ENCODE results near the gene MEIS1.
"Not testable (repeated sequence)": the region's sequence is repeated elsewhere in the genome, so short reads cannot be mapped to it uniquely, and the experiment has no call there.

The MEIS1 gene

GRCh38 chr2:66434679-66435548 lies at the start of gene MEIS1:
Gene MEIS1, plus strand, starts transcription at chr2:66435125. Its CDS starts 732 bp downstream, at chr2:66435857.
- no peak for DNase-seq

DNA sequence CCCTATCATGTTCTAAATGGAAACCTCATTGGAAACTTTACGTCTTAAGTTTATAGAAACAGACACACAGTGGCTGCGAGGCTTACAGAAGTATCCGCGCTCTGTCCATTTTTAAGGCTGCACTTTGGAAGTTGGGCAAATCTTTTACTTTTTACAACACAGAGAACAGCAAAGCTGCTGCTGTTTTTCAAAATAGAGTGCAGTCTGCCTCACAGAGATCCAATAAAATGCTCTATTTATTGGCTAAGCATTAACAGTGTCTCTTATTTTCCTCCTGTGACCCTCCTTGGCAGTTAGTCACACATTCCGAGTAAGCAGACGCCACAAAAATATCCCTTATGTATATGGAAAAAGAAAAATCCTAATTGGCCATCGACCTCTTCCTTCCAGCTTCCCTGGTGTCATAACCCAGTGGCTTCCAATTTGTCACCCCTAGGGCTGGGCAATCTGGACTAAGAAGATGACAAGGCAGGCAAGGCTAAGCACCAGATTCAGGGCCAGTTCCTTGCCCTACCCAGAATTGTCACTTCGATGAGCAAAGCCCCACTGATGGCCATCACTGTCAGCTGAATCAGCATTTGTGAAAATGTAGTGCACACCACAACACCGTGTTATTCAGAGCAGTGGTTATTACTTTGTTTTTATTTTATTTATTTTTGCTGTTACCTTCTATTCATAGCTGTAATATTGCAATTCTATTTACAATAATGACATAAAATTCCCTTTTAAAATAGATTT lies 47.7 kb upstream of the MEIS1 start:
- no peak for DNase-seq

GRCh38 chr2:66389651-66390131 lies 45.2 kb upstream of the MEIS1 start:
- no peak for DNase-seq

- DNase-seq, result no peak
Observed at GRCh38 chr2:66390152-66390551, 44.8 kb upstream of the MEIS1 start.

- DNase-seq, result no peak
Observed at GRCh38 chr2:66390811-66391210, 44.1 kb upstream of the MEIS1 start.

- DNase-seq, result not testable (repeated sequence)
Observed at GRCh38 chr2:66391240-66391639, 43.7 kb upstream of the MEIS1 start.

- no peak for DNase-seq
Observed at GRCh38 chr2:66405473-66405872, 29.5 kb upstream of the MEIS1 start.

GRCh38 chr2:66408905-66409304 lies 26.0 kb upstream of the MEIS1 start:
- no peak for DNase-seq

GRCh38 chr2:66412874-66413273 lies 22.1 kb upstream of the MEIS1 start:
- DNase-seq, result no peak

DNA sequence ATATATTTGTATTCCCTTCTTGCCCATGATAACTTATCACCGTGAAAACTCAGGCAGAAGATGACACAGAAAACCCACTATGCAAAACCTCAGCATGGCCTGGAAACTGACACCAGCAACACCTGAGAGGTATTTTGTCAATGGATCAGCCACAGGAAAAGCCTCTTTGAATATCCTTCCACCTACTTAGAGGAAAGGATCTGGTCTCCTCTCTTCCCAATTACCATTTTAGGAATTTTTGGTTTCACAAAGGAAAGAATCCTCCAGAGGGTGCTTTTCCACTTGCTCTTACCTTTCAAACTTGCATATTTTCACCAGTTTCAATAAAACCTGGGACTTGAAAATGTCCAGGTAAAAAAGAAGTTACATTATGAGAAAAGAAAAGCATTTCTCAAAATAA lies 20.0 kb upstream of the MEIS1 start:
- DNase-seq, result no peak

DNA sequence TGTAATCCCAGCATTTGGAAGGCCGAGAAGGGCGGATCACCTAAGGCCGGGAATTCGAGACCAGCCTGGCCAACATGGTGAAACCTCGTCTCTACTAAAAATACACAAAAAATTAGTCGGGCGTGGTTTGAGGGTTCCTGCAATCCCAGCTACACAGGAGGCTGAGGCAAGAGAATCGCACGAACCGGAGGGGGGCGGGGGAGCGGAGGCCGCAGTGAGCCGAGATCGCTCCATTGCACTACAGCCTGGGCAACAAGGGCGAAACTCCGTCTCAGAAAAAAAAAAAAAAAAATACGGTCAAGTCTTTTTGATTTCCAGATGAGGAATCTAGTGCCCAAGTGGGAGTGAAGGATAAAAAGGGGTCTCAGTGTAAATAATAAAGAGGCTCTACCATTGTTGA lies 16.5 kb upstream of the MEIS1 start:
- DNase-seq, result no peak

GRCh38 chr2:66421612-66422011 lies 13.3 kb upstream of the MEIS1 start:
- DNase-seq, result no peak

DNA sequence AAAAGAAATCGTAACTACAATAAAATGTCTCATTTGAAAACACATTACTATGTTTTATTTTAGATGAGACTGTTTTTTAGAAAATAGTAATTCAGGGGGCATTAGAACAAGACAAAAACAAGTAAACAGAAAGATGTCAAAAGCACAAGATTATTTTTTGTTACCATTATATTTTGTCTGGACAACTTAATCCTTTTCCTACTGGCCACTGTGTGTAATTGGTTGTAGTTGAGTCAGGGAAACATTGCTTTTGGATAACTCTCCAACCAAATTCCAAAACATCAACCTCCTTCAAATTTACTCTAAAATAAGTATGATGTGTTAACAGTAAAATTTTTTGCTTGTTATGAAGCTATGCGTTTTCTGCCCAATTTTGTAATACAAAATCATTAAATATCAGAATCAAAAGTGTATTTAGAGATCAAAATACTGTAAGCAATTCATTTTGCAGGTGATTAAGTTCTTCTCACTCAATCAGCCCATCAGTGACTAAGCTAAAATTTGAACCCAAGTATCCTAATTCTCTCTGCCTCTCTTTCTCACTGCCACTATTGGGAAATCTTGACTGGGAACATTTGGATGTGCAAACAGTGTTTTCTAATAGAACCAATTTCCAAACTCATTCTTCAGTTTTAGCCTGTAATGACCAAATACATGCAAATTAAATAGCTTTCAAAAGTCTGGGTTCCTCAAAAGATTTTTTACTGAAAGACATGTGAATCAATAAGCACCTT lies 11.4 kb upstream of the MEIS1 start:
- DNase-seq, result no peak

DNA sequence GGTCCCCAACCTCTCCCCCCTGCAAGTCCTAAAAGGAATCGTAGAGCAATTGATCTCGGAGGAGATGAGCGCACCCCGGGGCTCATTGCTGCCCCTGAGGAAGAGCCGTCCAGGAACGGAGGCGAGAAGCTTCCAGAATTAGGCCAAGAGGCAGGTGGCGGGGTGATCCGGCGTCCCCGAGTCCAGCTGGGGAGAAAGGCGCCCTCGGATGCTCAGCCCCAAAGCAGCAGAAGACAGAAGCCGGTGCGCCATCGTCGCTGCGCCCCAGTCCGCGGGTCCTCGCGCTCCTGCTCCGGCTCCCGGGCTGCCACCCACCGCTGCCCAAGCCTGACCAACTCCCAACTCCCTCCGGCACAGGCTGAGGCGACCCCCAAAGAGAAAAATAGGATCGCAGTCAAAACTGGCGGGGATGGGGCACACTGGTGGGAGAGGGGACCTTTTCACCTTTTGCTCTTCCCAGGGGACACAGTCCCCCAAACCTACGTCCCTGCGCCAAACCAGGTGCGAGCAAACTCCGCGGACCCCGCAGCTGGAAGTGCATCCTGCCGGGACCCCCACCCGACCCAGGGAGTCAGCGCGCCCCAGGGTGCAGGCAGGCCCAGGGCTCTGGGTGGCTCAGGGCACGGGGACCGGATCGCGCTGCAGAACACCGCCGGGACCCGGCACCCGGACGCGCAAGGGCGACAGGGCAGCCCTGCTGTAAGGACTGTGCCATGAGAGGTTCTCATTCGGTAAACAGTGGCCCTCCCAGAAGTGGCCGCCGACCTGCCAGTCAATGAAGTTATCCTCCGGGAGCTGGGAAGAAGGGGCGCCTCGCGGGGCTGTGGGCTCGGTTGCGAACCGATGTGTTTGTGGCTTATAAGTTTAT lies 8.4 kb upstream of the MEIS1 start:
- DNase-seq, result no peak

DNA sequence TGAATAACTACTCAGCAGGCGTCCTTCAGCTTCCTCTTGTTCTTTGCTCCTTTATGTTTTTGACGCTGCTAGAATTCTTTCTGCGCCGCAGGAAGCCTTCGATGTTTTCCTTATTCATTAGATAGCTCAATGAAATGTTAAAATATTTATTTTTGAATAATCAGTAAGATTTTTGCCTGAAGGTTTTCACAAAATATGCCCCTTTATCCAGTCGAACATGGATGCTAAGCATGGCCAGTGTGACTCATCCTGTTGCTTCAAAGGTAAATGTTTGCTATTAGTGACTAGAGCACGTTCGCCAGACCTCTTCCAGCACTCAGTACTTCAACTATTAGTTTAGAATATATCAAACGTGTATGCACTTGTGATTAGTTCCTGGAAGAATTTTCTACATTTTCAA lies 7.6 kb upstream of the MEIS1 start:
- no peak for DNase-seq

DNA sequence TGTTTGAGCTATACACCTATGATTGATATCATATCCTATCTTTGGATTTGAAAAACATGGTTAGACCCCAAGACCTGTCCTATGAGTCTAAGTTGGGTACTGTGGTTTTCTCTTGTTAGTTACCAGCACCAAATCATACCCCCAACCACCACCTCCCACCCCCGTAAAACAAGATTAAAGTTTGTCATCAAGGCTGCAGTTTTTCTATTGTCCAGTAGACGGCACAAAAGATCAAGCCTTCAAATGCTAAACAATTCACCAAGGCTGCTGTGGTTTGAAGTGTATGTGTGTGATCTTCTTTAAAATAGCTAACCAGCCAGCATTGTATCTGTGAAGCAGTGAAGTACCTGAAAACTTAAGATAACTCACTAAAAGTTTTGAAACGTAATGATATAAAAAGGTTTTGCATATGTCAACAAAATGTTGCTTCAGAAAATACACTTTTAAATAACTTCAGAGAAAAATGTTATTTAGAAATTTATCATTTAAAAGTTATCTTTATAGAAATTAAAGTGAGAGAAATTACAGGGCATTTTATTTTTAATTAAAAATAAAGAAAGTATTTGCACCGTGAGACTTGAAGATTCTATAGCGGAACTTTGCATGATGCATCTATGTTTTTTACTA lies 5.8 kb upstream of the MEIS1 start:
- no peak for DNase-seq

DNA sequence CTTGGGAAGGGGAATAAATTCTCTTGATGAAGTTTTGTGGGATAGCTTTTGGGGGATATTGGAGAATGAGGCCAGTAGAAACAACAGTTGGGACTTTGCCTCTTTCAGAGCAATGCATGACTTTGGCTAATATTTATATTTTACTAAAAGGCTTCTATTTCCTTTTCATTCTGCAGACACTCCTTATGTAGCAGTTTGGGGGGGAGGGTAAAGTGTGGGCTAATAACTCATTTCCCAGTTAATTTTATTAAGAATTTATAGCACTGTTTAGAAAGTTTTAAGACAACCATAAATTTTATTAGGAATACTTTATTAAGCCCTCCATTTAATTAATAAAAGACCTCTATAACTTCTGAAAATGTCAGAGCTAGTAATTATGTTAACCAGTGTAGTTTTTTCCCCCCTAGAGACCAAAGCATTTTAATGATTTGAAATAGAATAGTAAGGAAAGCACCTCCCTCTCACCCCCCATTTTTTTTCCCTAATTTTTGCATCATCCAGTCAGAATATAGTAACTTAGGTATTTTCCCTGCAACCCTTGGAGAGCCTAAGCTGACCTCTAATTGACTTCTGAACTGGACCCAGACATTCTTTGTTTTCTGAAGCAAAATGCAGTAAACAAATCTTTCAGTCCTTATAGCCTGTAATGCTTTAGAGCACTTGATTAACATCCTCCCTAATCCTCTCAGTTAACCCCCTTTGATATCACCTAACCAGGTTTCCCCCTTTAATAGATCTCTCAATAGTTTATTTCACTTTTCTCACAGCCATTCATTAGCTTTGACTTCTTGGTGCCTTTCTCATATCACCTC lies 5.0 kb upstream of the MEIS1 start:
- no peak for DNase-seq

DNA sequence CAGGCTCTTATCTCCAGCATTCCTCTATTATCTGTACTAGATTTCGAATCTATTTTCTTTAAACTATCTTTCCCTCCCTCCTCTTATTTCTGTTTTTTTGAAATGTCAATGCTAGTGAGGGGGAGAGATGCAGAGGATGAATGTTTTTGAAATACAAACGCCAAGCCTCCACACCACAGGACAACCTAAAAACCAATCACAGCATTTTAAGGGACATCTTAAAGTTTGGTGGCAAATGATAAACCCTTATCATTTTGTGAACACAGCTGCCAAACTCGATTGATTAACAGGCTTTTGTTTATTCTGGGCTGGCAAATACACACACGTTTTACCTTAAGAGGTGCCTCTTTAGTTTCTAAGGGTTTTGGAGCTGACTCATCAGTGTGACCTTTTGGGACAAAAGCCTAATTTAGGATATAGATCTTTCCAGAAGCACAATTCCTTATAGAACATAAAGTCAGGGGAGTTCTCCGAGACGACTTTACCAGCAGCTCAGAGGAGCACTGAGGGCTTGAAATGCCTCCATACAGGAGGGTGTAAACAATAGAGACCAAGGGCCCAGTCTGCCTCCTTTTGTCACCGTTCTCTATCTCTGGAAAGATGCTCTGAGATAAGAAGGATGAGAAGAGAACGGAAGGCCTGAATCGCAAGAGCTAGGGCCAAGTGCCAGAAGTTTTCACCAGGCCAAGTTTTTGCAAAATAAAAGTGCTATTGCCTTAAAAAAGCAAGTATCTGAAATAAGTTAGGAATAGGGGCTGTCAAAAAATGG lies 4.2 kb upstream of the MEIS1 start:
- DNase-seq, result no peak

DNA sequence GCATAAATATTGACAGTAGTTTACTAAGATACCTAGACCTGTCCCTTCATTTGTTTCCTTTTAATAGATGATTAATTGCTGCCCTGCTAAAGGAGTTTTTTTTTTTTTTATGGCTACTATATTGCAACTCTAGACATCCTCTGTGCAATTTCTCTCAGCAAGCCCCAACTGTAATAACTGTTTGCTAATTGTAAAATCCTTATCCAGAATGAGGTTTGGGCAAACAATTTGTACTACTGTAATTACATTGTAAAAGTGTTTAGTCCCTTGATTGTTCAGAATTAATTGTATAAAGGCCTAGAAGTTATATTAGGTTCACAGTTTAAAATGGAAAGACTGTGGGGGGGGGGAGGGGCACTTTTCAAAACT lies 3.7 kb upstream of the MEIS1 start:
- no peak for DNase-seq

Measured in cortex of kidney (tissue), 1 donor.